ENCODE measurements around the gene ABLIM3.
A peak's percentile ranks its signal among the peaks of the same experiment; 100 is the strongest.

The ABLIM3 gene

GRCh38 chr5:149177339-149177843, 36.1 kb downstream of the ABLIM3 start:
- TF ChIP-seq EP300 (IDR thresholded peaks at IDR 0.05; ENCODE audit: borderline replicate concordance) (no peak), FOXM1 (IDR thresholded peaks at IDR 0.05; ENCODE audit: borderline replicate concordance, low read depth) (no peak), EGR1 (IDR thresholded peaks at IDR 0.05) (no peak), TAF1 (IDR thresholded peaks at IDR 0.05; ENCODE audit: low read depth) (no peak), YY1 (IDR thresholded peaks at IDR 0.05; ENCODE audit: low read depth) (no peak), NFIC (IDR thresholded peaks at IDR 0.05) (no peak), TEAD4 (IDR thresholded peaks at IDR 0.05) (no peak), RAD21 (IDR thresholded peaks at IDR 0.05; ENCODE audit: low read depth) (no peak), MAX (IDR thresholded peaks at IDR 0.05) (no peak), CREB1 (IDR thresholded peaks at IDR 0.05; ENCODE audit: low read depth) (no peak), USF1 (IDR thresholded peaks at IDR 0.05) (no peak), TCF12 (IDR thresholded peaks at IDR 0.05; ENCODE audit: low read depth) (no peak), REST (IDR thresholded peaks at IDR 0.05; ENCODE audit: low read depth) (no peak), ZBTB7A (IDR thresholded peaks at IDR 0.05; ENCODE audit: low read depth) (no peak), CEBPB (IDR thresholded peaks at IDR 0.05) (no peak)

GRCh38 chr5:149177911-149178565, 36.7 kb downstream of the ABLIM3 start:
- TF ChIP-seq NFIC (IDR thresholded peaks at IDR 0.05) (0 out of 2 replicates have a peak, but pooled peaks have one; percentile 14), YY1 (IDR thresholded peaks at IDR 0.05; ENCODE audit: low read depth) (no peak), CEBPB (IDR thresholded peaks at IDR 0.05) (0 out of 2 replicates have a peak, but pooled peaks have one; percentile 11)

GRCh38 chr5:149181732-149182131, 40.4 kb downstream of the ABLIM3 start:
- TF ChIP-seq ZBTB7A (IDR thresholded peaks at IDR 0.05; ENCODE audit: low read depth) (no peak), NFIC (IDR thresholded peaks at IDR 0.05) (no peak), TEAD4 (IDR thresholded peaks at IDR 0.05) (no peak), REST (IDR thresholded peaks at IDR 0.05; ENCODE audit: low read depth) (no peak), MAX (IDR thresholded peaks at IDR 0.05) (no peak), CEBPB (IDR thresholded peaks at IDR 0.05) (no peak), EP300 (IDR thresholded peaks at IDR 0.05; ENCODE audit: borderline replicate concordance) (no peak), TAF1 (IDR thresholded peaks at IDR 0.05; ENCODE audit: low read depth) (no peak), USF1 (IDR thresholded peaks at IDR 0.05) (no peak), TCF12 (IDR thresholded peaks at IDR 0.05; ENCODE audit: low read depth) (no peak), CREB1 (IDR thresholded peaks at IDR 0.05; ENCODE audit: low read depth) (no peak), FOXM1 (IDR thresholded peaks at IDR 0.05; ENCODE audit: borderline replicate concordance, low read depth) (no peak), YY1 (IDR thresholded peaks at IDR 0.05; ENCODE audit: low read depth) (no peak), EGR1 (IDR thresholded peaks at IDR 0.05) (no peak)

GRCh38 chr5:149182241-149182640, 40.9 kb downstream of the ABLIM3 start:
- TF ChIP-seq TCF12 (IDR thresholded peaks at IDR 0.05; ENCODE audit: low read depth) (no peak), ZBTB7A (IDR thresholded peaks at IDR 0.05; ENCODE audit: low read depth) (no peak), RAD21 (IDR thresholded peaks at IDR 0.05; ENCODE audit: low read depth) (no peak)

- TF ChIP-seq FOXM1 (IDR thresholded peaks at IDR 0.05; ENCODE audit: borderline replicate concordance, low read depth): no peak
These were observed 43.8 kb downstream of the ABLIM3 start for GRCh38 chr5:149185067-149185466.

GRCh38 chr5:149186506-149186905, 45.2 kb downstream of the ABLIM3 start:
- TF ChIP-seq TAF1 (IDR thresholded peaks at IDR 0.05; ENCODE audit: low read depth) (no peak), EP300 (IDR thresholded peaks at IDR 0.05; ENCODE audit: borderline replicate concordance) (no peak), RAD21 (IDR thresholded peaks at IDR 0.05; ENCODE audit: low read depth) (no peak), REST (IDR thresholded peaks at IDR 0.05; ENCODE audit: low read depth) (no peak), TCF12 (IDR thresholded peaks at IDR 0.05; ENCODE audit: low read depth) (no peak), EGR1 (IDR thresholded peaks at IDR 0.05) (no peak), USF1 (IDR thresholded peaks at IDR 0.05) (no peak), TEAD4 (IDR thresholded peaks at IDR 0.05) (no peak), CEBPB (IDR thresholded peaks at IDR 0.05) (no peak), YY1 (IDR thresholded peaks at IDR 0.05; ENCODE audit: low read depth) (no peak)
